Pulmonary artery endothelial cell (primary cell): ENCODE results near the gene THOC5. TPM values are rescaled to one million over a fixed set of nuclear protein-coding genes. Genes with fewer than 3 reads are reported as not detected.
"Not testable (repeated sequence)": the region's sequence is repeated elsewhere in the genome, so short reads cannot be mapped to it uniquely, and the experiment has no call there.

Source experiments
- DNase-seq: peaks from one replicate; pipeline ENCODE4 v3.0.0-alpha.2; 2011; ENCODE audit warnings: low read depth, low spot score
- total RNA-seq: library from RNA; depleted of rRNA; stranded (reverse); fragments of >200 nt; gene quantifications from 2 replicates; pipeline ENCODE4 v1.2.3, GENCODE V29; 2014

The THOC5 gene
- total RNA-seq, 1 donor from 2014 or later = 55.1 TPM

DNA sequence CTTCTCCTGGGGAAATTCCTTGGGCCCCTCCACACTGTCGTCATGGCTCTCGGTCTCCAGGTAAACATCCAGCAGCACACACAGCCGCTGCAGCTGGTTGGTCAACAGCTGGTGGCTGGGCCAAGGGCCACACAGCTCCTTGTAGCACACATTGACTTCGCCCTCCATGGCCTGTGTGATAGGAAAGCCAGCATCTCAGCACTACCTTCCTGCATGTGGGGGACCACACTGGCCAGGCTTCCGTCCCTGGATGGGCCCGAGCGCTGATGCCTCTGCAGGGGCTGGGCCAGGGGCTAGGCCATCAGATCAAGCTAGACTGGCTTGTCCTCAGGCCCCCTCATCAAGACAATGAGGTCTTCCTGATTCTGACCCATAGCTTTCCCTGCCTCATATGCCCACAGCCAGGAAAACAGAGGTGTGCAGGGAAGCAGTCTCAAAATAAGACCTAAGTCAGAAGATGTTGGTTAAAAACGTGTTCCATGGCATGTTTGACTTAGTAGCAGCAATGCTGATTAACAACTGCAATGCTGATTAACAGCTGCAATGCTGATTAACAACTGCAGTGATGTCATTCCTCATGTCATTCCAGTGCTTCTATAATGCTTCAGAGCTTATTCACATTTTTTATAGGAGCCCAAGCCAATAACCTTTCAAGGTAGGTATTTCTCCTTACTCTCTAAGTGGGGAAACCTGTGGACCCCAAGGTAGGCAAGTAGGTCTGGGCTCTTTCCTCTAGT, 42.3 kb downstream of the THOC5 start:
- no peak for DNase-seq

- DNase-seq = no peak
These were observed 43.0 kb downstream of the THOC5 start for GRCh38 chr22:29510542-29510941.

DNA sequence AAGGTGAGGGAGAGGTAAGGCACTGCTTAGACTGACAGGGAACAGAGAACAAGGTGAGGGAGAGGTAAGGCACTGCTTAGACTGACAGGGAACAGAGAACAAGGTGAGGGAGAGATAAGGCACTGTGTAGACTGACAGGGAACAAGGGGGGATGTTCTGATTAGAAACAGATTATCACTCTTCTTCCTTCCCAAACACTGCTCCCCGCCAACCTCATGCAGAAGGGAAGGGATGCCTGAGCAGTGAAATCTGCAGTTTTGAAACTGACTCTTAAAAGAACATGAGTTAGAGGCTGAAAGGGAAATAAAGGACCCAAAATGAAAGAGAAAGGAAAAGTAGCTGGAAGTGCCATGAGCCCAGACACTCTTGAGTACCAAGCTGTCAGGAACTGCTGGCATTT, 43.7 kb downstream of the THOC5 start:
- DNase-seq = no peak

DNA sequence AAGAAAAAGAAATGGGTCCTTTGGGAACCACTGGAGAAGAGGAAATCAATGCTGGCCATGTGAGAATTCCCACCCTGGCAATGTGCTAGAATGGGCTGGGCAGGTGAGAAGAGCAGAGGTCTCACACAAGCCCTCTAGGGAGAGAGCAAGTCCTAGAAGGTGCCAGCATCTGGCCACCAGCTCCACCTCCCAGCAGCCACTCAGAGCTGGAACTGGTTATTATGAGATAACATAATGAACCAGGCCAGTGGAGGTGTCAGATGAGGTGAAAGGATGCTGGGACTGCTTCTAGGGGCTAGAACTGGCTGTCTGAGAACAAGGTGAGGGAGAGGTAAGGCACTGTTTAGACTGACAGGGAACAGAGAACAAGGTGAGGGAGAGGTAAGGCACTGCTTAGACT, 44.3 kb downstream of the THOC5 start:
- no peak for DNase-seq

DNA sequence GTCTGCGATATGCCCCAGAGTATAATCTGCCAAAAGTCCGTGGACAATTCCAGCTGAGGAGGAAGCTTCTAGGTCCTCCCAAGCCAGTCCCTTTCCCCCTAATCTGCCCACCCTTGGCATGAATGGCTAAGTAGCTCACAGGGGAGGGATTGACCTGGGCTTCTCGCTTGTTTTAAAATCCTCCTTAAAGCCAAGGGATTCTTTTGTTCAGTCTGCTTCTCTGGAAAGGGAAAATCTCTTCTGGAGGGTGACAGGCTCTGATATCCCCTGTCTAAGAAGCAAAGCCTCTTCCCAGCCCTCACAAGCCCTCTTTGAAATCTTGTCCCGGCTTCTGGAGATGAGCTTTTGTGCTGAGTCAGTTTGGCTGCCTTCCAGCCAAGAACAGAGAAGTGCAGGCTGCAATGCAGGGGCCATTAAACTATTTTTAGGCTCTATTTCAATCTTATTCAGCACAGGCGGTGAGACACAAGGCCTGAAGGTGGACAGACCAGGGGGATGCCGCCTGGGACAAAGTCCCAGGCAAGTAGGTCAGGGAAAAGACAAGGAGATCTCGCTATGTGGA, 49.7 kb downstream of the THOC5 start:
- DNase-seq = no peak

DNA sequence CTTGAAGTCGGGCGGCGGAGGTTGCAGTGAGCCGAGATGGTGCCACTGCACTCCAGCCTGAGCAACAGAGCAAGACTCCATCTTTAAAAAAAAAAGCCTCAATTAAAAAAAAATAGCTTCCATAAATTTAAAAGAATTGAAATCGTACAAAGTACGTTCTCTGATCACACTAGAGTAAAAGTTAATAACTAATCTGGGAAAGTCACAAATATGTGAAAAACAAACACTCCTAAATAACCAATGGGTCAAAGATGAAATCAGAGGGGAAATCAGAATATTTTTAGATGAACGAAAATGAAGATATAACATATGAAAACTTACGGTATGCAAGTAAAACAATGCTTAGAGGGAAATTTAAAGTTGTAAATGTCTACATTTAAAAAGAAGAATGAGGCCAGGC, 53.7 kb downstream of the THOC5 start:
- no peak for DNase-seq

DNA sequence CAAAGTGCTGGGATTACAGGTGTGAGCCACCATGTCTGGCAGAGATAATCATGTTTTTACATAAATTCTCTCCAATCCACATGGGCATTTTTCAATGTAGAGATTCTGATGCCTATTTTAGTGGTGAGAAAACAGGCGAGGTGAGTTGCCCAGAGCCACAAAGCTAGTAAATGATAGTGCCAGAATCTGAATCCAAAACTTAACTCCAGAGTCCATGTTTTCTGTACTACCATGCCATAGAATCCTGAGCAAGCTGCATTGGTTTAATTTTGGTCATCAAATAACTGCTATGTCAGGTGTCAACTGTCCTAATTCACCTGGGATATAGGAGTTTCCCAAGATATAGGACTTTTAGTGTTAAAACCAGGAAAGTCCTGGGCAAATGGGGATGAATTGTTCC, 59.9 kb downstream of the THOC5 start:
- DNase-seq = no peak

GRCh38 chr22:29491012-29491411, 62.5 kb downstream of the THOC5 start:
- no peak for DNase-seq

DNA sequence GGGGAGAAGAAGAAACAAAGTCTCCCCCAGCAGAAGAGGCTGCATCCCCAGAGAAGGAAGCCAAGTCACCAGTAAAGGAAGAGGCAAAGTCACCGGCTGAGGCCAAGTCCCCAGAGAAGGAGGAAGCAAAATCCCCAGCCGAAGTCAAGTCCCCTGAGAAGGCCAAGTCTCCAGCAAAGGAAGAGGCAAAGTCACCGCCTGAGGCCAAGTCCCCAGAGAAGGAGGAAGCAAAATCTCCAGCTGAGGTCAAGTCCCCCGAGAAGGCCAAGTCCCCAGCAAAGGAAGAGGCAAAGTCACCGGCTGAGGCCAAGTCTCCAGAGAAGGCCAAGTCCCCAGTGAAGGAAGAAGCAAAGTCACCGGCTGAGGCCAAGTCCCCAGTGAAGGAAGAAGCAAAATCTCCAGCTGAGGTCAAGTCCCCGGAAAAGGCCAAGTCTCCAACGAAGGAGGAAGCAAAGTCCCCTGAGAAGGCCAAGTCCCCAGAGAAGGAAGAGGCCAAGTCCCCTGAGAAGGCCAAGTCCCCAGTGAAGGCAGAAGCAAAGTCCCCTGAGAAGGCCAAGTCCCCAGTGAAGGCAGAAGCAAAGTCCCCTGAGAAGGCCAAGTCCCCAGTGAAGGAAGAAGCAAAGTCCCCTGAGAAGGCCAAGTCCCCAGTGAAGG, 64.3 kb downstream of the THOC5 start:
- not testable (repeated sequence) for DNase-seq

GRCh38 chr22:29487426-29487986, 66.1 kb downstream of the THOC5 start:
- no peak for DNase-seq

DNA sequence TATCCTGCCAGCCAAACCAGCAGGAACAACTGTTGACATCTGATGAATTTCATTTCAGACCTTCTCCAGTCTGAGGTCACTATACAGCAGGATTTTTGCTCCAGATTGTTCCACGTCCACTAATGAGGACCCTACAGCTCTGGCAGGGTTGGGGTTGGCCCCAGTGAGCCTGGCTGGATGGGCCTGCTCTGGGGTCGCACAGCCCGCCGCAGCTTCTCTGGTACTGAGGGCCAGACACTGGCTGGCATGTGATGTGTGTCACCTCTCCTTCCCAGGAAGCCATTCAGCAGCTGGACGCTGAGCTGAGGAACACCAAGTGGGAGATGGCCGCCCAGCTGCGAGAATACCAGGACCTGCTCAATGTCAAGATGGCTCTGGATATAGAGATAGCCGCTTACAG, 68.1 kb downstream of the THOC5 start:
- DNase-seq = no peak

DNA sequence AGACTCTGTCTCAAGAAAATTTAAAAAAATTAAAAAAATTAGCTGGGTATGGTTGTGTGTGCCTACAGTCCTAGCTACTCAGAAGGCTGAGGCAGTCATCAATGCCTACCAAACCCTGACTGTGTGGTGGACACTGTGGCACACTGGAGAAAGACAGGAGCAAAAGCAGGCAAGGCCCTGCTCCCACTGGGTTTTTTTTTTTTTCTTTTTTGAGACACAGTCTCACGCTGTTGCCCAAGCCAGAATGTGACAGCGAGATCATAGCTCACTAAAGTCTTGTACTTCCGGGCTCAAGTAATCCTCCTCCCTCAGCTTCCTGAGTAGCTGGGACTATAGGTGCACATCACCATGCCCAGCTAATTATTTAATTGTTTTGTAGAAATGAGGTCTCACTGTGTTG, 68.9 kb downstream of the THOC5 start:
- no peak for DNase-seq

- DNase-seq = no peak
These were observed 70.3 kb downstream of the THOC5 start for GRCh38 chr22:29483254-29483653.

DNA sequence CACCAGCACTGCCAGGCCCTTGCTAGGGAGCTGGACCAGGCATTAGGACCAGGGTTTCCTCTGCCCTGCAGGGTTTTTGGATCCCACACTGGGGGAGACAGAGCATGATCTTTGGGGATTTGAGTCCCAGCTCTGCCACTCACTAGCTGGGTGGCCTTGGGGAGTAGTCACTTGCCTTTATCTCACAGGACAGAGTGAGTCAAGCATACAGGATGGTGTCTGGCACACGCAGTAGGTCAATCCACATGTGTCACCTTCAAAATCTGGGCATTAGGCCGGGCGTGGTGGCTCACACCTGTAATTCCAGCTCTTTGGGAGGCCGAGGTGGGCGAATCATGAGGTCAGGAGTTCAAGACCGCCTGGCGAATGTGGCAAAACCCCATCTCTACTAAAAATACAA, 70.8 kb downstream of the THOC5 start:
- no peak for DNase-seq

DNA sequence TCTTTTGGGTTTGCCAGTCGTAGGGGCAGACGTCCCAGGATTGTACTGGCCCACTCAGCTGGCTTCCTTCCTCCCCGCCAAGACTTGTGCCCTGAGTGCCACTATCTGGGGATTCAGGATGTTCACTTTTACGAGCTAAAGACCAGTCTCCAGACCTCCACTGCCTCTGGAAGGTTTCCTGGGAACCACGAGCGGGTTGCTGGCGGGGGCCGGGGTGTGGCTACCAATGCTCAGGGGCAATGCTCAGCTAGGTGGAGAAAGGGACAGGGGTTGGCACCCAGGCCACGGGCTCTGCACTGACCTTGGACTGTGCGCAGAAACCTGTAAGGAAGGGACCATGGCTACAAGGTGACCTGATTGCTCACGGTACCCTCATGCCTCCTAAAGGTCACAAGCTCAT, 71.3 kb downstream of the THOC5 start:
- DNase-seq = no peak

DNA sequence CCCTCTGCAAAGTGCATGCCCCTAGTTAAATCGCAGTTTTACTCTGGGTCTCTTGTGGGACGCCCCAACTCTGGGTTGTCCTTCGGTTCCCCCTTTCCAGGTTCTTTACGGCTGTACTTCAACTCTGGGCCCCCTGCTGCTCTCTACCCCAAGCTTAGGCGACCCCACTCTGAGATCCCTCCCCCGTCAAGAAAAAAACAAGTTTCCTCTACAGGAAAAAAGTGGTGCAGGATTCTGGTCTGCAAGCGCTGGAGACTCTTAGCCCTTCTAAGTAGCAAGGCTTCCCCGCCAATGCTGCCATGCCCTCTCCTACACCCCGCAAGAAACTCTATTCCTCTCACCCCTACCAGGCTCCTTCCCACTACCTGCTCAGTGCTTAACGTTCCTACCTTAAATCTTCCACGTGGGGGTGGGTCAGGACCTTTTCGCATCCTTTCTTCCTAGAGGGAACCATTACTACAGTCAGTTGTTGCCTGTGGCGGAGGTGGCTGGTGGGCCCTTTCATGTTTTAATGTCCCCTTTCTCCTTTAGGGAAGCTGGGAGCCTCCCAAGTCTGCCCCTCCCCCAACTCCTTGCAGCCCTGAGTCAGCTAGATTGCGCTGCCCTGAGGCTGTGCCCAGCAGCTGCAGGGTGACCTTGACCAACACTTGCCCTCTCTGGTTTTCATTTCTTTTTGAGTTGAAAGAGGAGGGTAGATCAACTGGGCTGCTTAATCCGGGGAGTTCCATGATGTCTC, 72.1 kb downstream of the THOC5 start:
- no peak for DNase-seq

- no peak for DNase-seq
These were observed 72.9 kb downstream of the THOC5 start for GRCh38 chr22:29480512-29481264.

GRCh38 chr22:29480262-29480511, 73.4 kb downstream of the THOC5 start:
- DNase-seq = no peak

DNA sequence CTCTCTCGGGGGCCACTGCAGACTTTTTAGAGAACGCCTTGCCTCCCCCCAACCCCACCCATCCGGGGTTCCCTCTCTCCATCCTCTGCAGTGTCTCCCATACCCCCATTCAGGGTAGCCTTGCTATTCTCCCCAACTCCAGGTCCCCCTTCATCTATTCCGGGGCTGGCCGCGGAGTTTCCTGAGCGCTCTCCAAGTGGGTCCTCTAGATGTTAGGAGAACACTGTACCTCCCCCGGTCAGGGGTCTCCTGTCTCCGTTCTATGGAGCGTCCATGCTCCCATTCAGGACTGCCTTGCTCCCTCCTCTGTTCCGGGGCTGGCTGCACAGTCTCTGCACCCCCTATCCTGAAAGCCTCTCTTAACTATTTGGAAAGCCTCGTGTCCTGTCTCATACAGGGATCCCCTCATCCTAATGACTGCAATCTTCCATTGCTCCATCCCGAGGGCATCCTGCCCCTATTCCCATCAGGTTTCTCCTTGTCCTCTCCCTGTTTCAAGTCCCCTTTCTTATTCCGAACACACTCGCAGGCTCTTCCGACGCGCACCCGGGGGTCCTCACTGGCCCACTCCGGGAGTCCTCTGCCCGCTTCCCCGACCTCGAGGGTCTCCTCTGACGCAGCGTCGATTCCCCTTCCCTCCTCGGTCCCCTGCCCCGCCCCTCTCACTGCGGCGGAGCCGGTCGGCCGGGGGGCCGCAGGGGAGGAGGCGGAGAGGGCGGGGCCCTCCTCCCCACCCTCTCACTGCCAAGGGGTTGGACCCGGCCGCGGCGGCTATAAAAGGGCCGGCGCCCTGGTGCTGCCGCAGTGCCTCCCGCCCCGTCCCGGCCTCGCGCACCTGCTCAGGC, 73.9 kb downstream of the THOC5 start, which contains the start of gene NEFH:
TSS of gene NEFH (plus strand) at position 802 of the 845 bp plus-strand sequence. CDS start 45 bp downstream, outside the sequence.
- no peak for DNase-seq
